T47D (cell line): Measurements from ENCODE around the gene CHRNE.

Experiments used
- DNase-seq, 2 experiments: peaks; one replicate each; pipeline versions ENCODE4 v3.0.0 to v3.0.0-alpha.2; 2011 to 2012; ENCODE audit warnings: low read depth in 1 of 2, low spot score in 1 of 2
- JUND ChIP-seq: IDR thresholded peaks from 2 replicates; pipeline ENCODE4 v1.6.1; 2012; ENCODE audit warnings: low read depth
- in situ Hi-C: cut with HindIII; loops from 2 replicates; pipeline ENCODE4 v1.10.0; 2016; ENCODE audit warnings: low sequenced_read_pairs, low pct_unique_long_range_greater_than_20kb

Gene CHRNE

GRCh38 chr17:4903051-4903818, at the start of gene CHRNE:
Gene CHRNE (minus strand): TSS chr17:4903098. CDS start chr17:4903063, 35 bp downstream.
- no peak for TF ChIP-seq JUND
- peak in 1 of 2 experiments; percentile 82 for DNase-seq
- in situ Hi-C loops: no loop called here

GRCh38 chr17:4951486-4951885, 48.6 kb upstream of the CHRNE start:
- no peak for DNase-seq

GRCh38 chr17:4950746-4951204, 47.9 kb upstream of the CHRNE start, which contains the start of gene ENO3:
Gene ENO3 (plus strand): TSS chr17:4951119. CDS start chr17:4951830, 711 bp downstream.
- in situ Hi-C loops: no loop called here
- no peak for DNase-seq
- no peak for TF ChIP-seq JUND

More at GRCh38 chr17:4951486-4951885, 48.6 kb upstream of the CHRNE start:
- in situ Hi-C loops: no loop called here
- TF ChIP-seq JUND: no peak

- no peak for DNase-seq
- no peak for TF ChIP-seq JUND
- in situ Hi-C loops: no loop called here
These were observed 47.3 kb upstream of the CHRNE start for GRCh38 chr17:4950075-4950745.

GRCh38 chr17:4949321-4950074, 46.6 kb upstream of the CHRNE start:
- no peak for TF ChIP-seq JUND
- DNase-seq: peak in 1 of 2 experiments; percentile 76
- in situ Hi-C loops: no loop called here

- in situ Hi-C loops: no loop called here
- peak; percentile 84 to 89 for DNase-seq
- no peak for TF ChIP-seq JUND
These were observed 46.0 kb upstream of the CHRNE start for GRCh38 chr17:4948931-4949320.

GRCh38 chr17:4948166-4948930, 45.5 kb upstream of the CHRNE start, which contains the start of gene PFN1:
Gene PFN1 (minus strand): TSS chr17:4948530. CDS start chr17:4948394, 136 bp downstream.
- DNase-seq: peak; percentile 81 to 92
- TF ChIP-seq JUND: no peak
- in situ Hi-C loops: no loop called here

GRCh38 chr17:4947411-4948165, 44.7 kb upstream of the CHRNE start:
- TF ChIP-seq JUND: no peak
- DNase-seq: peak in 1 of 2 experiments; percentile 47
- in situ Hi-C loops: no loop called here

- TF ChIP-seq JUND: no peak
- DNase-seq: no peak
- in situ Hi-C loops: no loop called here
These were observed 44.1 kb upstream of the CHRNE start for GRCh38 chr17:4947010-4947410.

GRCh38 chr17:4946312-4946976, 43.5 kb upstream of the CHRNE start:
- no peak for TF ChIP-seq JUND
- DNase-seq: no peak
- in situ Hi-C loops: no loop called here

GRCh38 chr17:4945944-4946280, 43.0 kb upstream of the CHRNE start:
- no peak for DNase-seq
- in situ Hi-C loops: no loop called here
- no peak for TF ChIP-seq JUND
